ENCODE measurements around the gene EMC8. TPM values are rescaled to one million over a fixed set of nuclear protein-coding genes. Genes with fewer than 3 reads are reported as not detected.

The EMC8 gene
- total and polyA plus RNA-seq, 2 experiments from 2014 or later: 51.1 to 69.4 TPM

- Histone ChIP-seq H2AFZ (no peak overlapping the region), H3K4me3 (no peak overlapping the region), H3K9me2 (ENCODE audit: insufficient read depth) (no peaks in the 10 kb centered on the region), H3K79me2 (replicated peaks; ENCODE audit: insufficient read depth) (no peaks in the 10 kb centered on the region), H3K27me3 (ENCODE audit: insufficient read depth) (no peaks in the 10 kb centered on the region; the same call in 1 of the 2 replicates), H3F3A (replicated peaks; ENCODE audit: low read depth) (0 out of 2 replicates have a peak, but pooled peaks cover 3% of the 10 kb centered on the region), H3K27ac (ENCODE audit: low read depth) (no peak overlapping the region), H3K36me3 (ENCODE audit: insufficient read depth) (peaks cover 18% of the 10 kb centered on the region), H3K4me1 (ENCODE audit: insufficient read depth) (no peaks in the 10 kb centered on the region), H4K20me1 (replicated peaks; ENCODE audit: insufficient read depth) (no peaks in the 10 kb centered on the region), H3K4me2 (no peak overlapping the region)
- Mint-ChIP-seq H3K36me3 (ENCODE audit: low read depth) (peaks cover 29% of the 10 kb centered on the region), H3K4me1 (peaks cover 5% of the 10 kb centered on the region; the same call in 2 of the 3 replicates), H3K27ac (no peak overlapping the region), H3K27me3 (ENCODE audit: insufficient read depth, low read depth, poor library complexity) (peaks cover 11% of the 10 kb centered on the region), H3K9me3 (no peaks in the 10 kb centered on the region), H3K4me3 (no peak overlapping the region)
- ATAC-seq (no peak), DNase-seq (ENCODE audit: low spot score) (no peak)
- TF ChIP-seq STAT1 (IDR thresholded peaks at IDR 0.05; ENCODE audit: unreplicated experiment) (no peak), CREB1 (CRISPR knock-in tag; IDR thresholded peaks at IDR 0.05; ENCODE audit: low read depth) (no peak)
These were observed 10.9 kb upstream of the EMC8 start for GRCh38 chr16:85810097-85810741.

DNA sequence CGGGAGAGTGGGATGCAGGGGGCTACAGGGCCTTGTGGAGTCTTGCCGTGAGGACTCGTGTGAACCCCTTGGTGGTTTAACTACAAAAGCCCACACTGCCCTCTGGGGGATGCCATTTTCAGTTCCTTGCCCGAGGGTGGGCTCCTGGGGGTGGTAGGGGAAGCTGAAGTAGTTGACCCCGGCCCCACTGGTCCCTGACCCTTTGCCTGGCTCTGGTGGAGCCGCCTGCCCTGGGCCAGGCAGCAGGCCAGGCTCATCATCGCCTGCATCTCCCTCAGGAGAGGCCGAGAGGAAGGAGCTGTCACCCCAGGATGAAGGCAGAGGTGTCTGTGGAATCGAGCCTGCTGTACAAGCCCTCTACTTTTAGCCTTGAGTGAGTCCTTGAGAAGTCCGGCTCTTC lies 10.3 kb upstream of the EMC8 start:
- no peaks in the 10 kb centered on the region; the same call in 1 of the 2 replicates for H3K27me3 ChIP-seq (ENCODE audit: insufficient read depth)
- no peaks in the 10 kb centered on the region for H4K20me1 ChIP-seq (replicated peaks; ENCODE audit: insufficient read depth)
- peaks cover 11% of the 10 kb centered on the region for H3K27me3 Mint-ChIP-seq (ENCODE audit: insufficient read depth, low read depth, poor library complexity)
- H3K4me3 ChIP-seq: no peak overlapping the region
- ATAC-seq: no peak
- H3K36me3 ChIP-seq (ENCODE audit: insufficient read depth): peaks cover 24% of the 10 kb centered on the region
- no peak overlapping the region for H3K27ac ChIP-seq (ENCODE audit: low read depth)
- no peak overlapping the region for H3K4me3 Mint-ChIP-seq
- H3K27ac Mint-ChIP-seq: no peak overlapping the region
- DNase-seq (ENCODE audit: low spot score): no peak
- no peaks in the 10 kb centered on the region for H3K9me2 ChIP-seq (ENCODE audit: insufficient read depth)
- H3K79me2 ChIP-seq (replicated peaks; ENCODE audit: insufficient read depth): no peaks in the 10 kb centered on the region
- H3F3A ChIP-seq (replicated peaks; ENCODE audit: low read depth): 0 out of 2 replicates have a peak, but pooled peaks cover 3% of the 10 kb centered on the region
- no peaks in the 10 kb centered on the region for H3K9me3 Mint-ChIP-seq
- no peak overlapping the region for H2AFZ ChIP-seq
- no peaks in the 10 kb centered on the region for H3K4me1 ChIP-seq (ENCODE audit: insufficient read depth)
- no peak overlapping the region for H3K4me2 ChIP-seq
- H3K36me3 Mint-ChIP-seq (ENCODE audit: low read depth): peaks cover 35% of the 10 kb centered on the region
- peaks cover 5% of the 10 kb centered on the region; the same call in 2 of the 3 replicates for H3K4me1 Mint-ChIP-seq
- TF ChIP-seq STAT1 (IDR thresholded peaks at IDR 0.05; ENCODE audit: unreplicated experiment) (no peak), ZNF331 (CRISPR knock-in tag; IDR thresholded peaks at IDR 0.05; ENCODE audit: low read depth) (no peak), ETS1 (IDR thresholded peaks at IDR 0.05) (no peak), POLR2AphosphoS5 (IDR thresholded peaks at IDR 0.05; ENCODE audit: low read depth) (no peak), NANOG (IDR thresholded peaks at IDR 0.05; ENCODE audit: borderline replicate concordance) (no peak), ZNF462 (CRISPR knock-in tag; IDR thresholded peaks at IDR 0.05) (no peak), JUNB (IDR thresholded peaks at IDR 0.05; ENCODE audit: unreplicated experiment) (no peak), EZH2 (IDR thresholded peaks at IDR 0.05; ENCODE audit: low read depth, unreplicated experiment) (no peak), CREB1 (CRISPR knock-in tag; IDR thresholded peaks at IDR 0.05; ENCODE audit: low read depth) (no peak), EZH2phosphoT487 (IDR thresholded peaks at IDR 0.05; ENCODE audit: unreplicated experiment) (no peak)
- TF ChIP-seq, protein P1, sequence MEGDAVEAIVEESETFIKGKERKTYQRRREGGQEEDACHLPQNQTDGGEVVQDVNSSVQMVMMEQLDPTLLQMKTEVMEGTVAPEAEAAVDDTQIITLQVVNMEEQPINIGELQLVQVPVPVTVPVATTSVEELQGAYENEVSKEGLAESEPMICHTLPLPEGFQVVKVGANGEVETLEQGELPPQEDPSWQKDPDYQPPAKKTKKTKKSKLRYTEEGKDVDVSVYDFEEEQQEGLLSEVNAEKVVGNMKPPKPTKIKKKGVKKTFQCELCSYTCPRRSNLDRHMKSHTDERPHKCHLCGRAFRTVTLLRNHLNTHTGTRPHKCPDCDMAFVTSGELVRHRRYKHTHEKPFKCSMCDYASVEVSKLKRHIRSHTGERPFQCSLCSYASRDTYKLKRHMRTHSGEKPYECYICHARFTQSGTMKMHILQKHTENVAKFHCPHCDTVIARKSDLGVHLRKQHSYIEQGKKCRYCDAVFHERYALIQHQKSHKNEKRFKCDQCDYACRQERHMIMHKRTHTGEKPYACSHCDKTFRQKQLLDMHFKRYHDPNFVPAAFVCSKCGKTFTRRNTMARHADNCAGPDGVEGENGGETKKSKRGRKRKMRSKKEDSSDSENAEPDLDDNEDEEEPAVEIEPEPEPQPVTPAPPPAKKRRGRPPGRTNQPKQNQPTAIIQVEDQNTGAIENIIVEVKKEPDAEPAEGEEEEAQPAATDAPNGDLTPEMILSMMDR (conservative IDR thresholded peaks at IDR 0.05; ENCODE audit: low read depth in 2 of 2): no peak

Data from GM23338 (cell line).